ENCODE data around the gene IGSF11.
"Not testable (repeated sequence)": the region's sequence is repeated elsewhere in the genome, so short reads cannot be mapped to it uniquely, and the experiment has no call there.

IGSF11 gene

DNA sequence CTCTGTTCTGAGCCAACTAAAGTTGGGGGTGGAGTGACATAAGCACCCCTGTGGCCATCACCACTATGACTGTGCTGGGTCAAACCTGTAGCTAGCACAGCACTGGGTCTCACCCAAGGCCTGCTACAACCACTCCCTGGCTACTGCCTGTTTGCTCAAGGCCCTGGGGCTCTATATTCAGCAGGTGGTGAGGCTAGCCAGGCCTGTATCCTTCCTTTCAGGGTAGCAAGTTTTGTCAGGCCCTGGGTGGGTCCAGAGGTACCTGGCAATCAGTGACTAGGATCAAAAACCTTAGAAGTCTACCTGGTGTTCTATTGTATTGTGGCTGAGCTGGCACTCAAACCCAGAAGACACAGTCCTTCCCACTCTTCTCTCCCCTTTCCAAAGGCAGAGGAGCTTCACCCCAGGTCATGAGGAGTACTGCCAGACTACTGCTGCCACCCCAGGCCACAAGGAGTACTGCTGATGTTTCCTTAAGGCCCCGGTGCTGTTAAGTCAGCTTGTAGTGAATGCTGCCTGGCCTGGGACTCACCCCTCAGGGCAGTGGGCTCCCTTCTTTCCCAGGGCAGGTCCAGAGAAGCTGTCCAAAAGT, 170.8 kb downstream of the IGSF11 start:
- DNase-seq (ENCODE audit: low read depth) = no peak

DNA sequence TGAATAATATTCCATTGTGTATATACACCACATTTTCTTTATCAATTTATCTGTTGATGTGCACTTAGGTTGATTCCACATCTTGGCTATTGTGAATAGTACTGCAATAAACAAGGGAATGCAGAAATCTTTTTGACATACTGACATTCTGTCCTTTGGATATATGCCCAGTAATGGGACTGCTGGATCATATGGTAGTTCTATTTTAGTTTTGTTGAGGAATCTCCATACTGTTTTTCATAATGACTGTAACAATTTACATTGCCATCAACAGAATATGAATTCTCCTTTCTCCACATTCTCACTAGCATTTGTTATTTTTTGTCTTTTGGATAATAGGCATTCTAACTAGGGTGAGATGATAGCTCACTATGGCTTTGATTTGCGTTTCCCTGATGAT, 174.7 kb downstream of the IGSF11 start:
- no peak for DNase-seq (ENCODE audit: low read depth)

DNA sequence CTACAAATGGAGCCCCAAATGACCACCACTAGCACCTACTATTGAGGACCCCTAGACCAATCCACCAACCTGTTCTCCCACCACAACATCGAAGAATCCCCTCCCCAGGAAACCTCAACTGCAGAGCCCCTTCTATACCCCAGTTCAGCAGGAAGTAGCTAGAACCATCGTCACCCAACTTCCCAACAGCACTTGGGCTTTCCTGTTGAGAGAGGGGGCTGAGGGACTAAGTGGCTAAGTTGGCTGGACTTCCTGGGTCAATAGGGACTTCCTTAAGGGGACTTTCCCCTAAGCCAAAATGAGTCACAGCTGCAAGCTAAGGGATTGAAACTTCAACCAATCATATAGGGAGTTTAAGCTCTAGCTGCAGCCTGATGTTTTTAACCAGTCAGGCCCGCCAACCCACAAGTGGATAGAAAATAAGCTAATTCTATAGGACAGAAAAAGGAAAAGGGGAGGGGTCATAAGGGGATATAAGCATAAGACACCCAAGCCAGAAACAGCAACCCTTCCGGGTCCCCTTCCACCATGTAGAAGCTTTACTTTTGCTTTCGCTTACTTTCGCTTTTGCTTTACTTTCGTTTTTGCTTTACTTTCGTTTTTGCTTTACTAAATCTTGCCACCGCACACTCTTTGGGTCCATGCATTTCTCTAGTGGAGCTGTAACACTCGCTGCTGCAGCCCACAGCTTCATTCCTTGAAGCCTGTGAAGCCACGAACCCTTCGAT, 183.0 kb downstream of the IGSF11 start:
- not testable (repeated sequence) for DNase-seq (ENCODE audit: low read depth)

DNA sequence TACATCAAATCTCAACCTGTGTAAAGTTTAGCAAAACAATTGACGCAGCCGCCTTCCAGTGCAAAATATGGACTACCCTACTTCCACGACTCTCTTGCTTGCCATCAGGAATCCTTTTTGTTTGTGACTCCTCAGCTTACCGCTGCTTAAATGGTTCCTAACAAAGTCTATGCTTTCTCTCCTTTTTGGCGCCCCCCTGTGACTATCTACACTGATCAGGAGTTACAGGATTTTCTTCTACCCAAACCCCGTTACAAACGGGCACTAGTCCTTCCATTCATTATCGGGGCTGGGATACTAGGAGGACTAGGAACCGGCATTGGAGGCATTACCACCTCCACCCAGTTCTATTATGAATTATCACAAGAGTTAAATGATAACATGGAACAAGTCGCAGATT, 184.0 kb downstream of the IGSF11 start:
- no peak for DNase-seq (ENCODE audit: low read depth)

All from activated T-cell treated with anti-CD3 and anti-CD28 coated beads for 48 hours (primary cell).